GM21528 (cell line): ENCODE measurements around the gene MRM3.
"Not testable (repeated sequence)": the region's sequence is repeated elsewhere in the genome, so short reads cannot be mapped to it uniquely, and the experiment has no call there.

ENCODE experiments used
- ATAC-seq: cut with Tn5 transposase; IDR thresholded peaks from one replicate; pipeline ENCODE4 v1.9.1; 2021; ENCODE audit warnings: mild to moderate bottlenecking, moderate library complexity; ENCODE audit not compliant: unreplicated experiment, low FRiP score

MRM3 gene

DNA sequence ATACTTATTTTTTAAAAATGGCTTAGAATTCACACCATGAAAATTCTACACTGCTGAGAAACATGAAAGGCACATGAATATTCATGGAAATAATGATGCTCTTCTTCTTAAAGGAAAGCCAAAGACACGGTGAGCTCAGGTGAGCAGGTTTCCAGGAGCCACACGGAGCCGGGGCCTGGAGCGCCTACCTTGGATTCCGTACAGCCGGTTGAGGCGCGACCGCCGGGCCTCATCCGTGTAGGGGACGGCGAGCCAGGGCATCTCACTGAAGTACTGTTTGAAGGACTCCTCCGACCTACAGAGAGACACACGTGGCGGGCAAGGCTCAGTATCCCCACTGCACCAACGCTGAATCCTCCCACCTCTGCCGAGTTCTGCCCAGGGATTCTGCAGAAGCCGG is 37.1 kb downstream of the MRM3 start:
- no peak for ATAC-seq

DNA sequence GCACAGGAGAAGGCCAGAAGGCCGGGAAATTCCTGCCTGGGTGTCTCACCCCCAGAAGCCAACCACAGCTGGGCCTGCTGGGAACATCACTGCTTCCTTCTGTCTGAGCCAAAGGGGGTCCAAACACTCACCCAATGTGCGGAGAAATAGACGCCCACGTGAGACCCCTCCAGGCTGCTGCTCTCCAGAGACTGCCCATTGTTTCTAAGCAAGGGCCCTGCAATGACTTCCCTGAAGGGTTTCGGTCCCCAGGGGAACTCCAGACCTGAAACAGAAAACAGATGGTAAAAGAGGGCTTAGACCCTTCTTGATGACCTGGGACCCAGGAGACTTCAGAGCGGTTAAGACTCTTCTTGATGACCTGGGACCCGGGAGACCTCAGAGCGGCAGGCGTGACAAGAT is 41.3 kb downstream of the MRM3 start:
- no peak for ATAC-seq

GRCh38 chr17:824378-824777 is 42.2 kb downstream of the MRM3 start:
- ATAC-seq: no peak

GRCh38 chr17:825216-825615 is 43.1 kb downstream of the MRM3 start:
- no peak for ATAC-seq

DNA sequence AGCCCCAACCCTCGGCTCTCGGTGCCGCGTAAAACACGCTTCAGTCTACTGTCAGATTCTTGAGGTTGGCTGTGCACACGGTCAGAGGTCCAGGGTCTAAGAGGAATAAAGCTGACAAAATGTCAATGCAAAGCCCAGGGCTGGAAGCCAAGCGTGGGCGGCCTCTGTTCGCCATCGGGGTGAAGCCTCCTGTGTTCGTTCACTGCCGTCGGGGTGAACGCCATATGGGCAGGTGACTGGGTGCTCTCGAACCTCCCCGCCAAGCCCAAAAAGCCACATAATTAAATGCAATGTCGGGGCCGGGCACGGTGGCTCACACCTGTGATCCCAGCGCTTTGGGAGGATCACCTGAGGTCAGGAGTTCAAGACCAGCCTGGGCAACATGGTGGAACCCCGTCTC is 44.6 kb downstream of the MRM3 start:
- no peak for ATAC-seq

GRCh38 chr17:828761-829160 is 46.6 kb downstream of the MRM3 start:
- no peak for ATAC-seq

GRCh38 chr17:829614-830013 is 47.5 kb downstream of the MRM3 start:
- ATAC-seq: not testable (repeated sequence)

GRCh38 chr17:830381-830780 is 48.2 kb downstream of the MRM3 start:
- ATAC-seq: no peak

DNA sequence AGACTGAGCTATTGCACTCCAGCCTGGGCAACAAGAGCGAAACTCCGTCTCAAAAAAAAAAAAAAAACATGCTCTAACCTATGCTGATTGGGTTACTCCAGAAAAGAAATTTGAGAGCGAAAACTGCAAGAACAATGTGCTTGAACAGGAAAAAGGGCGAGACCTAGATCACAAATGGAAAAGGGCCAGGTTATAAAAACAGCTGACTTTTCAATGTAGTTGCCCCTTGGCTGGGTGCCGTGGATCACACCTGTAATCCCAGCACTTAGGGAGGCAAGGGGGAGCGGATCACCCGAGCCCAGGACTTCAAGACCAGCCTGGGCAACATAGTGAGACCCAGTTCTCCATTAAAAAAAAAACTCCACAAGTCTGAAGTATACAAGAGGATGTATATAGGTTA is 48.8 kb downstream of the MRM3 start:
- ATAC-seq: no peak

DNA sequence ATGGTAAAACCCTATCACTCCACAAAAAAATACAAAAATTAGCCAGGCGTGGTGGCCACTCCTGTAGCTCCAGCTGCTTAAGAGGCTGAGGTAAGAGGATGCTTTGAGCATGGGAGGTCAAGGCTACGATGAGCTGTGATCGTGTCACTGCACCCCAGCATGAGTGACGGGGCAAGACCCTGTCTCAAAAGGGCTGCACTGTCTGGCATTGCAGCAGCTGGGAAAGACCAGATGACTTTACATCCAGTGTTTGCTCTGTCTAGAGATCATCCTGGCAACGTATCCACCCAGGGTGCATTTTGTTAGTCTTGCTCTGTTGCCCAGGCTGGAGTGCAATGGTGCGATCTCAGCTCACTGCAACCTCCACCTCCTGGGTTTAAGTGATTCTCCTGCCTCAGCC is 52.0 kb downstream of the MRM3 start:
- ATAC-seq: no peak

DNA sequence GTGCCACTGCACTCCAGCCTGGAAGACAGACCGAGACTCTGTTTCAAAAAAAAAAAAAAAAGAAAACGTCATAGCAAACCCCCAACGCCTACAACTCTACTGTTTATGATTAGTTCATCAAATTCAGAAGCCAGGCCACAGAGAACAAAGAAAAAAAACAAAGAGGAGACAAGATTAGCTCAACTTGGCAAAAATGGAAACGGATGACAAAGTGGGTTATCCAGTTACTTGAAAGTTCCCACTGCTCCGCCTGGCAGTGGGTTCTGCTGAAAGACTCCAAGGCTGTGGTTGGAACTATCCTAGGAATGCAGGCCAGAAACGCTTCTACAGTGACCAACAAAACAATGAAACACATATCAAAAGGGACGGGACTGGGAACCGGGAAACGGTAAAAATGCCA is 53.1 kb downstream of the MRM3 start:
- no peak for ATAC-seq

- not testable (repeated sequence) for ATAC-seq
Observed at GRCh38 chr17:835721-836120, 53.6 kb downstream of the MRM3 start.

DNA sequence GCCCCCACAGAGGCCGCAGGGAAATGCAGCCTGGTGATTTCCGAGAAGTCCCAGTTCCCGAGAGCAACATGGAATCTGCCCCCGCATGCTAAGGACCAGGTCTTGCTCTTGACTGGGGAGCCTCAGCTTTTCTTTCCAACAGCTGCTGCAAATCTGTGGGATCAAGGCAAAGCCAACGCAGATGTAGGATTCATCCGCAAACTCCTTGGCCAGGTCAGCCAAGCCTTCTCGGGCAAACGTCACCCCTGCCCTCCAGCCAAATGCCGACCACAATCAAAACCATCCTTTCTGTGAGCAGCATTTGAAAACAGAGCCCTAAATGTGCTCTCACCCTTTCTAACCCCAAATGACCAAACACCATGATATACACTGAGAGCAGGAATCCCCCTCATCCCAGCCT is 54.0 kb downstream of the MRM3 start:
- no peak for ATAC-seq

- no peak for ATAC-seq
Observed at GRCh38 chr17:838486-838885, 56.3 kb downstream of the MRM3 start.

GRCh38 chr17:841313-841712 is 59.2 kb downstream of the MRM3 start:
- no peak for ATAC-seq
